GM21717 (cell line): ENCODE measurements around the gene ANAPC5.

Experiments used
- ATAC-seq: cut with Tn5 transposase; IDR thresholded peaks from one replicate; pipeline ENCODE4 v1.9.1; 2021; ENCODE audit warnings: mild to moderate bottlenecking, moderate library complexity; ENCODE audit not compliant: unreplicated experiment

ANAPC5 gene

GRCh38 chr12:121366063-121366459 is 13.8 kb upstream of the ANAPC5 start:
- no peak for ATAC-seq

- ATAC-seq, result no peak
These were observed 13.3 kb upstream of the ANAPC5 start for GRCh38 chr12:121365416-121366062.

- ATAC-seq, result no peak
These were observed 12.5 kb upstream of the ANAPC5 start for GRCh38 chr12:121364683-121365121.

- ATAC-seq, result no peak
These were observed 5.9 kb upstream of the ANAPC5 start for GRCh38 chr12:121358073-121358472.

- no peak for ATAC-seq
These were observed 5.1 kb upstream of the ANAPC5 start for GRCh38 chr12:121357331-121357730.

GRCh38 chr12:121356657-121357056 is 4.4 kb upstream of the ANAPC5 start:
- ATAC-seq, result no peak

- no peak for ATAC-seq
These were observed 3.6 kb upstream of the ANAPC5 start for GRCh38 chr12:121355818-121356217.

- peak; percentile 2 for ATAC-seq
These were observed 439 bp upstream of the ANAPC5 start for GRCh38 chr12:121352682-121353018.

- ATAC-seq, result no peak
These were observed 5.5 kb downstream of the ANAPC5 start for GRCh38 chr12:121346747-121347146.

- no peak for ATAC-seq
These were observed 6.9 kb downstream of the ANAPC5 start for GRCh38 chr12:121345151-121345815.

GRCh38 chr12:121344506-121344905 is 7.7 kb downstream of the ANAPC5 start:
- no peak for ATAC-seq

GRCh38 chr12:121337416-121337815 is 14.8 kb downstream of the ANAPC5 start:
- ATAC-seq, result no peak

- ATAC-seq, result no peak
These were observed 17.5 kb downstream of the ANAPC5 start for GRCh38 chr12:121334513-121335343.

- ATAC-seq, result no peak
These were observed 18.5 kb downstream of the ANAPC5 start for GRCh38 chr12:121333747-121334146.

- no peak for ATAC-seq
These were observed 21.0 kb downstream of the ANAPC5 start for GRCh38 chr12:121331248-121331647.

- ATAC-seq, result no peak
These were observed 21.5 kb downstream of the ANAPC5 start for GRCh38 chr12:121330692-121331091.

GRCh38 chr12:121330195-121330594 is 22.0 kb downstream of the ANAPC5 start:
- no peak for ATAC-seq

GRCh38 chr12:121328620-121329019 is 23.6 kb downstream of the ANAPC5 start:
- no peak for ATAC-seq

- ATAC-seq, result no peak
These were observed 25.1 kb downstream of the ANAPC5 start for GRCh38 chr12:121326996-121327674.

GRCh38 chr12:121325922-121326396 is 26.3 kb downstream of the ANAPC5 start:
- no peak for ATAC-seq

- no peak for ATAC-seq
These were observed 28.3 kb downstream of the ANAPC5 start for GRCh38 chr12:121323908-121324307.
